ACC112 (cell line): ENCODE measurements around the gene STUM.

ENCODE experiments used
- H2AFZ ChIP-seq: fragments of 200-600 bp; sonication (generic); one replicate; pipeline ENCODE4 v1.6.0; 2017; ENCODE audit warnings: antibody characterized with exemption, low read length; ENCODE audit not compliant: unreplicated experiment
- H3K27ac ChIP-seq: fragments of 200-600 bp; sonication (generic); 2 replicates; pipeline ENCODE4 v1.5.1; 2014; ENCODE audit warnings: low read depth, mild to moderate bottlenecking, antibody characterized with exemption, low read length, moderate library complexity
- H3K27me3 ChIP-seq: fragments of 200-600 bp; sonication (generic); 2 replicates; pipeline ENCODE4 v1.6.1; 2014; ENCODE audit warnings: mild to moderate bottlenecking, antibody characterized with exemption, low read length, moderate library complexity, mixed read lengths; ENCODE audit not compliant: insufficient read depth
- H3K36me3 ChIP-seq: fragments of 200-600 bp; sonication (generic); 2 replicates; pipeline ENCODE4 v1.6.1; 2016; ENCODE audit warnings: mild to moderate bottlenecking, antibody characterized with exemption, low read length, moderate library complexity, mixed read lengths; ENCODE audit not compliant: insufficient read depth
- H3K4me1 ChIP-seq: fragments of 200-600 bp; sonication (generic); one replicate; pipeline ENCODE4 v1.6.1; 2016; ENCODE audit warnings: low read length, mixed read lengths; ENCODE audit not compliant: insufficient read depth, unreplicated experiment, control insufficient read depth
- H3K4me3 ChIP-seq: fragments of 200-600 bp; sonication (generic); 2 replicates; pipeline ENCODE4 v1.5.1; 2014; ENCODE audit warnings: mild to moderate bottlenecking, low read depth, low read length
- H3K79me2 ChIP-seq: fragments of 200-600 bp; sonication (generic); one replicate; pipeline ENCODE4 v1.6.0; 2016; ENCODE audit warnings: low read length; ENCODE audit not compliant: control insufficient read depth, unreplicated experiment, insufficient read depth

STUM gene

GRCh38 chr1:226641671-226642231 is 93.2 kb downstream of the STUM start:
- Histone ChIP-seq H2AFZ (no peak overlapping the region), H3K27ac (no peak overlapping the region), H3K4me1 (peaks cover 8% of the 10 kb centered on the region), H3K4me3 (no peak overlapping the region), H3K27me3 (no peaks in the 10 kb centered on the region), H3K36me3 (no peaks in the 10 kb centered on the region), H3K79me2 (no peaks in the 10 kb centered on the region)

- no peak overlapping the region for H2AFZ ChIP-seq
- H3K4me3 ChIP-seq = no peak overlapping the region
- peaks cover 8% of the 10 kb centered on the region for H3K4me1 ChIP-seq
- no peak overlapping the region for H3K27ac ChIP-seq
- no peaks in the 10 kb centered on the region for H3K79me2 ChIP-seq
- no peaks in the 10 kb centered on the region for H3K27me3 ChIP-seq
- no peaks in the 10 kb centered on the region for H3K36me3 ChIP-seq
Measured at GRCh38 chr1:226642421-226642820, 93.9 kb downstream of the STUM start.

DNA sequence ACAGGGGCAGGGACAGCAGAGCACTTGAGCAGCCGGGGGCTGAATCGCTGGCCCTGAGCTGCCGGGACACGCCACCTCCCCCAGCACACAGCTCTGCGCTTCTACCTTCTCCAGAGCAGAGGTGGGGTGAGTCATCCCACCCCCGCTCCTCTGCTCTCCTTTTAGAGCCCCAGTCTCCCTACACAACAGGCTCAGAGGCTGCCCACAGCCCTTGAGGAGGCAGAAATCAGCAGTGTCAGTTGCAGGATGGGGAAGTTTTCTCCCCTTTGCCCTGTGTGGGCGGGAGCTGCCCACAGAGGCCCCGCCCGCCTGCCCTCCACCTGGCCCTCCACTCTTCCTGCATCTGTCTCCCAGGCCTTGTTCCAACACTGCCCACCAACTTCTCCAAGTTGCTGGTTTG is 94.6 kb downstream of the STUM start:
- Histone ChIP-seq H3K4me1 (peaks cover 8% of the 10 kb centered on the region), H3K36me3 (no peaks in the 10 kb centered on the region), H3K27me3 (no peaks in the 10 kb centered on the region), H2AFZ (no peak overlapping the region), H3K79me2 (no peaks in the 10 kb centered on the region), H3K27ac (no peak overlapping the region), H3K4me3 (no peak overlapping the region)

- H3K79me2 ChIP-seq = no peaks in the 10 kb centered on the region
- no peak overlapping the region for H3K27ac ChIP-seq
- no peak overlapping the region for H3K4me3 ChIP-seq
- H3K36me3 ChIP-seq = no peaks in the 10 kb centered on the region
- H2AFZ ChIP-seq = no peak overlapping the region
- H3K4me1 ChIP-seq = peaks cover 8% of the 10 kb centered on the region
- no peaks in the 10 kb centered on the region for H3K27me3 ChIP-seq
Measured at GRCh38 chr1:226643611-226644540, 95.3 kb downstream of the STUM start.

DNA sequence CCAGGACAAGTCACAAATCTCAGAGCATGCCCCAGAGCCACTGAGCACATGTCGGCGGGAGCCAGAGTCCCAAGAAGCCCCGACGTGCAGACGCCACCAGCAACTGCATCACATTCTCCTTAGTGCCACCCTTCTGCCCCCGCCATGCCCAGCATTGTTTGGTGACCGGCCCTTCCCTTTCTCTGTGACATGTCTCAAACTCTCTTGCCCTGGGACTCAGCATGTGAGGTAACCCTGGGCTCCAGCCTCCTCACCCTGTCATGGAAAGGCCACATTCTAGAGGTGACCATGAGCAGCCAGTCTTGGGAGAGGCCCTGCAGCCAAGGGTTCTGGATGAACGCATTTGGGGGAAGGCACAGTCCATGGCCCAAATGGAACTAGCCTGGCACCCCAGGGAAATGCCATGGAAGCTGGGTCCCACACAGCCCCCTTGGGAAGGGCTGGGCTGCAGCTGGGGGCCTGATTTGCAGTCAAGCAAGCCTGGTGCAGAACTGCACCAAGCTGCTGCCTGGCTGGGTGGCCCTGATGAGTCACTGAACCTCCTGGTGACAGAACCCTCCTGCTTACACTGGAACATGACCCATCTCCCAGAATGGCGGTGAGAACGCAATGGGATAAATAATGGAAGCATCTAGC is 96.1 kb downstream of the STUM start:
- peaks cover 8% of the 10 kb centered on the region for H3K4me1 ChIP-seq
- no peaks in the 10 kb centered on the region for H3K27me3 ChIP-seq
- H2AFZ ChIP-seq = no peak overlapping the region
- no peaks in the 10 kb centered on the region for H3K79me2 ChIP-seq
- H3K27ac ChIP-seq = no peak overlapping the region
- no peak overlapping the region for H3K4me3 ChIP-seq
- H3K36me3 ChIP-seq = no peaks in the 10 kb centered on the region

GRCh38 chr1:226645279-226645976 is 96.9 kb downstream of the STUM start:
- Histone ChIP-seq H3K36me3 (no peaks in the 10 kb centered on the region), H3K79me2 (no peaks in the 10 kb centered on the region), H3K27ac (no peak overlapping the region), H2AFZ (no peak overlapping the region), H3K4me3 (no peak overlapping the region), H3K27me3 (no peaks in the 10 kb centered on the region), H3K4me1 (peaks cover 8% of the 10 kb centered on the region)

DNA sequence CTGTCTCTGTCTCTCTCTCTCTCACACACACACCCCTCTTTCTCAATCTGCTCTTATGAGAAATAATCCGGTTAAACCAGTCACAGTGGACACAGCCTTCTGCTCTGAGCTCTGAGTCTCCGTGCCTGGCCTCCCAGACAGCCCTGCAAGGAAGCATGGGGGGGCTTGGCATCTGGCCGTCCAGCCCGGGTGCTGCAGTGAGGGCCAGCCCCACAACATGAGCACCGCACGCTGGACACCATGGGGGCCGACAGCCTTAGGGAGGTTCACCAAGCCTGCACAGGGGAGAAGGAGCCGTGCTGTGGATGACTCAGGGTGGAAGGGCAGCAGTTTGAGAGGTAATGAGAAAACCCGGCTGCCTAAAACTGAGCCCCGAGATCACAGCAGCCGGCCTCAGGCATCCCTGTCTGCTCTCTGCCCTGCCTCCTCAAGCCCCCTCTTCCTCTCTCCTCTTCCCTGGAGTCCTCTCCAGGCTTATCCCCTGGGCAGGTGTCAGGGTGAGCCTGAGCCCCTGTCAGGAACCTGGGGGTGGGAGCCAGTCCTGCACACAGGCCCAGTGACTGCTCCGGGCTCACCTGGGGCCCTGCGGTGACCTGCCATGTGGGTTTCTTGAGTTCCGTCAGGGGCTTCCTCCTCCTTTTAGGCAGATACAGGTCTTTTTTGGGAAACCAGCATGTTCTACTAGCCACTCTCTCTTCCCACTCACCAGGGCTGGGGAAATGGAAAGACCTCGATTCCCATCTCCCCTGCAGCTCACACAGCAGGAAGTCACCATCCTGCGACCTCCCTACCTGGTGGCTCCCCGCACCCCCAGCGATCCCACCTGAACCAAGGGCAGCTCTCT is 97.7 kb downstream of the STUM start:
- H3K4me3 ChIP-seq = no peak overlapping the region
- no peak overlapping the region for H2AFZ ChIP-seq
- peaks cover 8% of the 10 kb centered on the region for H3K4me1 ChIP-seq
- no peaks in the 10 kb centered on the region for H3K27me3 ChIP-seq
- H3K36me3 ChIP-seq = no peaks in the 10 kb centered on the region
- no peak overlapping the region for H3K27ac ChIP-seq
- no peaks in the 10 kb centered on the region for H3K79me2 ChIP-seq

DNA sequence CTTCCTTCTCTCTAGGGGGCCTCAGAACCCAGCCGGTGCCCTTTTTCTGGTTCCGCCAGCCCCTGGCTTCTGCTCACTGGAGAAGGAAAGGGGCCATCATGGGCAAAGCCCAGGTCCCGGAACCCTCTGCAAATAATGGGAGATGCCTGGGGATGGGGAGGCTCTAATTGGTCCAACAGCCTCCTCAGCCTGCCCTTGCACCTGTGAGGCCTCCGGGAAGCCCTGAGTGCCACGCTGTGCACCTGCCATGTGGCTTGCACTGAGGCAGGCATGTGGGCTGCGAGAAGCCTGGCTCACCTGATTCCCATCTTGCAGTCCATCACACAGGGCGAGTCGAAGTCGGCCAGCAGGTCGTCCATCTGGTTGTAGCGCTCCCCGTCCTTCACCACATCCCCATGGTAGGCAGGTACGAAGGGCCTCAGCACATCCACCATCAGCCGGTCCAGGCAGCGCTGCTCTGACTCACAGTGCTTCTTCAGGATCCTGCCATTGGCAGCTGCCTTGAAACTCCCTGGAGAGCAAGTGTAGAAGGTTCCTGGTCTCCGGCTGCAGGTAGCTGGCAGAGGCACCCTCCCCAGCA is 98.4 kb downstream of the STUM start:
- Histone ChIP-seq H3K4me3 (no peak overlapping the region), H3K4me1 (peaks cover 8% of the 10 kb centered on the region), H3K27me3 (no peaks in the 10 kb centered on the region), H3K27ac (no peak overlapping the region), H3K36me3 (no peaks in the 10 kb centered on the region), H2AFZ (no peak overlapping the region), H3K79me2 (no peaks in the 10 kb centered on the region)

GRCh38 chr1:226647719-226648118 is 99.2 kb downstream of the STUM start:
- Histone ChIP-seq H3K79me2 (no peaks in the 10 kb centered on the region), H3K4me1 (peaks cover 8% of the 10 kb centered on the region), H3K36me3 (no peaks in the 10 kb centered on the region), H3K4me3 (no peak overlapping the region), H2AFZ (no peak overlapping the region), H3K27me3 (no peaks in the 10 kb centered on the region), H3K27ac (no peak overlapping the region)
